ENCODE results near the gene TMEM129. TPM values are rescaled to one million over a fixed set of nuclear protein-coding genes. Genes with fewer than 3 reads are reported as not detected.

Gene TMEM129
- polyA plus RNA-seq, 1 donor from 2014 or later: 42.1 TPM

DNA sequence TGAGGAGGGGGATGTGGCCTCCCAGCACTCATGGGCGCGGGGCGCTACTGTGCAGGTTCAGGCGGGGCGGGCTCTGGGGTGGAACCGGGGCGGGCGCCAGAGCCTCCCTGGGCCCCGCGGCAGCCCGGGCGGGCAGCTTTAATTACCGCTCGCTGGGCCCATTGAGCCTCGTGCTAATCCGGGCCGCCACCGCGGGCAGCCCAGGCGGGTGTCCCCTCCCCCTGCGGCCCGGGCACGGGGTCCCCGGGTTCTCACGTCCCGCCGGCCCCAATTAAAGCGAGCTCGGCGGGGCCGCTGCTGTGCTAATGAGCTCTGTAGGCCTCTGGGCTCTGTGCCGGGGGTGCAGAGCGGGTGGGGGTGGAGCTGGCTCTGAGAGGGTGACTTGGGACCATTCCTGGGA is 49.1 kb upstream of the TMEM129 start:
- Histone ChIP-seq H3K27ac (ENCODE audit: low read length) (no peak overlapping the region), H2AFZ (ENCODE audit: low read depth, low read length) (no peak overlapping the region), H3K4me2 (ENCODE audit: low read length) (no peak overlapping the region), H3K27me3 (ENCODE audit: insufficient read depth, low read depth, low read length) (peaks cover 21% of the 10 kb centered on the region), H3K9ac (ENCODE audit: low read length) (no peak overlapping the region), H3K79me2 (replicated peaks; ENCODE audit: insufficient read depth, low read length) (no peaks in the 10 kb centered on the region), H3K9me3 (ENCODE audit: low read length) (no peaks in the 10 kb centered on the region), H3K36me3 (ENCODE audit: insufficient read depth, low read length) (no peaks in the 10 kb centered on the region), H3F3A (ENCODE audit: insufficient read depth, low read length, poor library complexity, severe bottlenecking) (no peaks in the 10 kb centered on the region), H3K4me3 (ENCODE audit: low read length) (no peak overlapping the region), H3K9me2 (ENCODE audit: insufficient read depth, low read length) (no peaks in the 10 kb centered on the region), H4K20me1 (ENCODE audit: insufficient read depth) (no peaks in the 10 kb centered on the region)
- TF ChIP-seq MXI1 (conservative IDR thresholded peaks at IDR 0.05; ENCODE audit: poor library complexity, severe bottlenecking) (no peak), TAF1 (IDR thresholded peaks at IDR 0.05; ENCODE audit: low read depth) (no peak), POLR2AphosphoS5 (IDR thresholded peaks at IDR 0.05) (no peak), RAD21 (conservative IDR thresholded peaks at IDR 0.05) (no peak), SMC3 (conservative IDR thresholded peaks at IDR 0.05; ENCODE audit: poor library complexity) (no peak), EZH2 (IDR thresholded peaks at IDR 0.05; ENCODE audit: borderline replicate concordance, insufficient read depth, low read length, poor library complexity, severe bottlenecking) (no peak), EP300 (conservative IDR thresholded peaks at IDR 0.05; ENCODE audit: poor library complexity, severe bottlenecking) (no peak)
- TF ChIP-seq, protein P1, sequence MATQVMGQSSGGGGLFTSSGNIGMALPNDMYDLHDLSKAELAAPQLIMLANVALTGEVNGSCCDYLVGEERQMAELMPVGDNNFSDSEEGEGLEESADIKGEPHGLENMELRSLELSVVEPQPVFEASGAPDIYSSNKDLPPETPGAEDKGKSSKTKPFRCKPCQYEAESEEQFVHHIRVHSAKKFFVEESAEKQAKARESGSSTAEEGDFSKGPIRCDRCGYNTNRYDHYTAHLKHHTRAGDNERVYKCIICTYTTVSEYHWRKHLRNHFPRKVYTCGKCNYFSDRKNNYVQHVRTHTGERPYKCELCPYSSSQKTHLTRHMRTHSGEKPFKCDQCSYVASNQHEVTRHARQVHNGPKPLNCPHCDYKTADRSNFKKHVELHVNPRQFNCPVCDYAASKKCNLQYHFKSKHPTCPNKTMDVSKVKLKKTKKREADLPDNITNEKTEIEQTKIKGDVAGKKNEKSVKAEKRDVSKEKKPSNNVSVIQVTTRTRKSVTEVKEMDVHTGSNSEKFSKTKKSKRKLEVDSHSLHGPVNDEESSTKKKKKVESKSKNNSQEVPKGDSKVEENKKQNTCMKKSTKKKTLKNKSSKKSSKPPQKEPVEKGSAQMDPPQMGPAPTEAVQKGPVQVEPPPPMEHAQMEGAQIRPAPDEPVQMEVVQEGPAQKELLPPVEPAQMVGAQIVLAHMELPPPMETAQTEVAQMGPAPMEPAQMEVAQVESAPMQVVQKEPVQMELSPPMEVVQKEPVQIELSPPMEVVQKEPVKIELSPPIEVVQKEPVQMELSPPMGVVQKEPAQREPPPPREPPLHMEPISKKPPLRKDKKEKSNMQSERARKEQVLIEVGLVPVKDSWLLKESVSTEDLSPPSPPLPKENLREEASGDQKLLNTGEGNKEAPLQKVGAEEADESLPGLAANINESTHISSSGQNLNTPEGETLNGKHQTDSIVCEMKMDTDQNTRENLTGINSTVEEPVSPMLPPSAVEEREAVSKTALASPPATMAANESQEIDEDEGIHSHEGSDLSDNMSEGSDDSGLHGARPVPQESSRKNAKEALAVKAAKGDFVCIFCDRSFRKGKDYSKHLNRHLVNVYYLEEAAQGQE (IDR thresholded peaks at IDR 0.05; ENCODE audit: borderline replicate concordance): no peak
- TF ChIP-seq, protein P2, sequence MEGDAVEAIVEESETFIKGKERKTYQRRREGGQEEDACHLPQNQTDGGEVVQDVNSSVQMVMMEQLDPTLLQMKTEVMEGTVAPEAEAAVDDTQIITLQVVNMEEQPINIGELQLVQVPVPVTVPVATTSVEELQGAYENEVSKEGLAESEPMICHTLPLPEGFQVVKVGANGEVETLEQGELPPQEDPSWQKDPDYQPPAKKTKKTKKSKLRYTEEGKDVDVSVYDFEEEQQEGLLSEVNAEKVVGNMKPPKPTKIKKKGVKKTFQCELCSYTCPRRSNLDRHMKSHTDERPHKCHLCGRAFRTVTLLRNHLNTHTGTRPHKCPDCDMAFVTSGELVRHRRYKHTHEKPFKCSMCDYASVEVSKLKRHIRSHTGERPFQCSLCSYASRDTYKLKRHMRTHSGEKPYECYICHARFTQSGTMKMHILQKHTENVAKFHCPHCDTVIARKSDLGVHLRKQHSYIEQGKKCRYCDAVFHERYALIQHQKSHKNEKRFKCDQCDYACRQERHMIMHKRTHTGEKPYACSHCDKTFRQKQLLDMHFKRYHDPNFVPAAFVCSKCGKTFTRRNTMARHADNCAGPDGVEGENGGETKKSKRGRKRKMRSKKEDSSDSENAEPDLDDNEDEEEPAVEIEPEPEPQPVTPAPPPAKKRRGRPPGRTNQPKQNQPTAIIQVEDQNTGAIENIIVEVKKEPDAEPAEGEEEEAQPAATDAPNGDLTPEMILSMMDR (IDR thresholded peaks at IDR 0.05; ENCODE audit: poor library complexity, severe bottlenecking): no peak

DNA sequence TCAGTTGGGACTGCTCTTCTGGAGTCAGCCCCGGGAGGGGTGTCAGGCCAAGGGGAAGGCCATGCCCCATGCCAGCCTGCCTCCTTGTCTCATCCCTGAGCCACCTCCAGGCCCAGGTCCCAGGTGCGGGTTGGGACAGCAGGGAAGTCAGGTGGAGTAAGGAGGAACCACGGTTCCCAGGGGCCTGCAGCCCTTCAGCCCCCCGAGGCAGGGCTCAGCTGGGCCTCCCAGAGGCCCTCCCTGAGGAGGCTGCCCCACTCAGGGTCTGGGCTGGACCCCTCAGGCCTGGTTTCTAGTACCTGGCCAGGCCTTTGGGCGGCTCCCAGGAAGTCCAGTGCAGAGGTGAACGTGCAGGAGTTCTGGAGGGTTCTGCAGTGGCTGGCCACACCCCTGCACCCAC is 48.6 kb upstream of the TMEM129 start:
- H2AFZ ChIP-seq (ENCODE audit: low read depth, low read length): no peak overlapping the region
- no peaks in the 10 kb centered on the region for H3K9me3 ChIP-seq (ENCODE audit: low read length)
- H3K79me2 ChIP-seq (replicated peaks; ENCODE audit: insufficient read depth, low read length): no peaks in the 10 kb centered on the region
- no peak overlapping the region for H3K4me2 ChIP-seq (ENCODE audit: low read length)
- no peak overlapping the region for H3K9ac ChIP-seq (ENCODE audit: low read length)
- H3K27me3 ChIP-seq (ENCODE audit: insufficient read depth, low read depth, low read length): peaks cover 21% of the 10 kb centered on the region
- no peaks in the 10 kb centered on the region for H3K9me2 ChIP-seq (ENCODE audit: insufficient read depth, low read length)
- TF ChIP-seq RAD21 (conservative IDR thresholded peaks at IDR 0.05) (no peak), EP300 (conservative IDR thresholded peaks at IDR 0.05; ENCODE audit: poor library complexity, severe bottlenecking) (no peak), TAF1 (IDR thresholded peaks at IDR 0.05; ENCODE audit: low read depth) (no peak)
- TF ChIP-seq, protein P1 (IDR thresholded peaks at IDR 0.05; ENCODE audit: borderline replicate concordance): no peak
- H4K20me1 ChIP-seq (ENCODE audit: insufficient read depth): no peaks in the 10 kb centered on the region
- H3K27ac ChIP-seq (ENCODE audit: low read length): no peak overlapping the region
- no peaks in the 10 kb centered on the region for H3F3A ChIP-seq (ENCODE audit: insufficient read depth, low read length, poor library complexity, severe bottlenecking)
- no peaks in the 10 kb centered on the region for H3K36me3 ChIP-seq (ENCODE audit: insufficient read depth, low read length)
- H3K4me3 ChIP-seq (ENCODE audit: low read length): no peak overlapping the region
